Stimulated activated CD4-positive, alpha-beta T cell treated with anti-CD3 and anti-CD28 coated beads, Interleukin-2, amount 100 ng/mL, for 48 hours (primary cell): Measurements from ENCODE around the gene RPS21.

Experiments used
- DNase-seq, 2 donors: peaks; one replicate each; pipeline ENCODE4 v3.0.0-alpha.2; 2020

RPS21 gene

GRCh38 chr20:62386383-62387218, at the start of gene RPS21:
Gene RPS21, plus strand, starts transcription at chr20:62387103. Its CDS starts 236 bp downstream, at chr20:62387339.
- peak; percentile 88 to 89 for DNase-seq

DNA sequence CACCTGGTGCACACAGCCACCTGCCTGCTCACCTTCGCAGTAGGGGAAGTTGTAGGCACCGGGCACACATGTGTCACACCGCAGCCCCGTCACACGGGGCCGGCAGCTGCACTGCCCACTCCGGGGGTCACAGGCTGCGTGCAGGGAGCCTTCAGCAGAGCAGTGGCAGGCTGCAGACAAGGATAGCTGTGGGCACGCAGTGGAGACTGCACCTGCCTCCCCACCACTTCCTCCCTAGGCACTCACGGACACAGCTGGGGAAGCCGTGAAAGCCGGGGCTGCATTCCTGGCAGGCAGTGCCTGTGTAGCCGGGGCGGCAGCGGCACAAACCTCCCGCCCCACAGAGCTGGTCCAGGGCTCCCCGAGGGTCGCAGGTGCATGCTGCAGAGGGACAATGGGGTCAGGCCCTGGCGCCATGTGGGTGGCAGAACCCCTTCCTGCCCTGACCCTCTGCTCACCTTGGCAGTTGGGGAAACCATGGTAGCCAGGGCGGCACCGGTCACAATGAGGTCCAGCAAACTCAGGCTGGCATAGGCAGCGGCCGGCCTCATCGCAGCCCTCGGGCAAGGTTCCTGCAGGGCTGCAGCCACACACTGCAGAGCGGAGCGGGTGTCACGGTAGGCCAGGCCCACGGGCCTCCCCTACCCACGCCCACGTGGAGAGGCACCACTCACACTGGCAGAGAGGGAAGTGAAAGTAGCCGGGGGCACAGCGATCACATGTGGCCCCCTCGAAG, 49.2 kb upstream of the RPS21 start:
- no peak for DNase-seq

DNA sequence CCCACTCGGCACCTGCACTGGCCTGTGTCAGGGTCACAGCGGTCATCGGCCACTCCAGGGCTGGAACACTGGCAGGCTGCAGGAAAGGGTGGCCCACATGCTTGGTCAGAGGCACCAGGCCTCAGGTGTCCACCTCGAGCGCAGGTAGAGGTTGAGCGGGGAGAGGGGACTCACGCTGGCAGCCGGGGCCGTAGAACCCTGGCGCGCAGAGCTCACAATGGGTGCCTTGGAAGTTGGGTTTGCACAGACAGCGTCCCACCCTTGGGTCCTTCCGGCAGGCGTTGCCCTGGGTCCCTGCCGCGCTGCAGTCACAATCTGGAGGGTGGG, 48.6 kb upstream of the RPS21 start:
- no peak for DNase-seq

DNA sequence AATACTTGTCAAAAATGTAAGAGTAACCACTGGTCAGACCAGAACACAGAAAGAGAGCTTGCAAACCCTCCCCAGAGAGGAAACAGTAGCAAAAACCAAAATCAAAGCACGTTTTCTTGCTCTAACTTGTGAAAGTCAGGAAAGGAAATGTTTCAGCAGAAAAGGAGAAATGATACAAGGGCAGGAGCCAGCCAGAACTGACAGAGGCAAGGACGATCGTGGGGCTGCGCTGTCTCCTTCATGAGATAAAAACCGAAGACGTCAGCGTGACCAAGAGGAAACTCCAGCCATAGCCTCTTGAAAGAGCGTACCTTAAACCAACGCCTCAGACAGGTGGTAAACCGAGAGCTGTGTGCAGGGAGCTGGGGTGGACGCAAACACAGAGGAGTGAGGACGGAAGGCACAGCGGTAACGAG, 47.2 kb upstream of the RPS21 start:
- DNase-seq = no peak

DNA sequence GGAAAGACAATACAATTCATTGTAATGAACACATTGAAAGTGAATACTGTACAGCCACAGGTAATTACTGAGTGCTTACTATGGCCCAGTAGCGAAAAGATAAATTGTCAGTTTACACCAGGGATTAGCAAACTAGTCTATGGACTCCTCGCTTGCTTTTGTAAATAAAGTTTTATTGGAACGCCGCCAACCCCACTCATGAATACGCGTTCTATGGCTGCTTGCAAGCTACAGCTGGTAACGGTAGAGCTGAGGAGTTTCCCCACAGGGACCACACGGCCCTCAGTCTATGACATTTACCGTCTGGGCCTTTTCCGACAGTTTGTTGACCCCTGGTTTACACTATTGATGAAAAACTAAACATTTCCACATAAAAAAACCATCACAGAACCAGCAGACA, 44.0 kb upstream of the RPS21 start:
- no peak for DNase-seq

DNA sequence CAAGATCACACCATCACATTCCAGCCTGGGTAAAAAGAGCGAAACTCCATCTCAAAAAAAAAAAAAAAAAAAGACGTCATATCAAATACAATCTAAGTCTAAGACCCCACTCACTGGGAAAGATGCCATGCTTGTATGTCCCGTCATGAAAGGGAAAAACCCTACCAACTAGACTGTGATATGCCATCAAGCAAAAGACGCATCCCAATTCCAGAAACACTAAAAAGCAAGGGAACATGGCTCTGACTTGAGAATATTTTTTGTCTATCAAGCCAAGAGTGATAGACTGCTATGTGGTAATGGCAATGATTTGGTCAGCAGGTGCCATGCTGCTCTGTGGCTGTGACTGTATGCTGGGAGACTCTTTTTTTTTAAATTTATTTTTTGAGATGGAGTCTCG, 42.8 kb upstream of the RPS21 start:
- no peak for DNase-seq

DNA sequence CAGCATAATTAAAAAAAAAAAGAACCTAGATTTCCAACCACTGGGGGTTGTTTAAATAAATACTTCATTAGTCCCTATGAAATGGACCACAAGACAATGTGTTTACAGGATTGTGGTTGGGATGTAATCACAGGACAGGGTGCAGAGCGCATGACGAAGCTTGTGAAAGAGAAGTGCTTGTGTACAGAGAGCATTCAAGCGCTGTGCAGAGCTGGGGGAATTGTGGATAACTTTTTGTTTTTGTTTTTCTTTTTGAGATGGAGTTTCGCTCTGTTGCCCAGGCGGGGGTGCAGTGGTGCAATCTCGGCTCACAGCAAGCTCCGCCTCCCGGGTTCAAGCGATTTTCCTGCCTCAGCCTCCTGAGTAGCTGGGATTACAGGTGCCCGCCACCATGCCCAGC, 42.1 kb upstream of the RPS21 start:
- no peak for DNase-seq

GRCh38 chr20:62345681-62346370, 41.1 kb upstream of the RPS21 start:
- no peak for DNase-seq

GRCh38 chr20:62346398-62347150, 40.3 kb upstream of the RPS21 start:
- DNase-seq = no peak

GRCh38 chr20:62347151-62347404, 39.8 kb upstream of the RPS21 start:
- DNase-seq = no peak

DNA sequence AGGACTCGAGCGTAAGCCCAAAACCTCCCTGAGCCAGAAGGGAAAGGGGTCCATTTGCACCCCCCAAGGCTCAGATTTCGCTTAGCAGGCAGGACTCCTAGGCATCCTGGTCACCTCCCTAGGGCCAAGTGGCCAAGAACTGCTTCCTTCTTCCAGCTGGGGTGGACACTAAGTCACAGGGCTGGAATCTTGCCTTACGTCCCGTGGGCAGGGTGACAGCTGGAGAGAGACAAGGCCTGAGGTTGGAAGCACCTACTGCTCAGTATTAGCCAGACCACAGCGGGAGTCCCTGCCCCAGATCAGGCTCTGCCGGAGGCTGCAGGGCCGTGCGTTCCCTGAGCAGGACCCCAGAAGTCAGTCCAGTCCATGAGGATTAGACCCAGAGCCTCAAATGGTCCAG, 39.5 kb upstream of the RPS21 start:
- no peak for DNase-seq

GRCh38 chr20:62348604-62349003, 38.3 kb upstream of the RPS21 start:
- no peak for DNase-seq

- DNase-seq = no peak
These were observed 37.3 kb upstream of the RPS21 start for GRCh38 chr20:62349556-62350097.

- no peak for DNase-seq
These were observed 36.7 kb upstream of the RPS21 start for GRCh38 chr20:62350098-62350628.

- no peak for DNase-seq
These were observed 36.1 kb upstream of the RPS21 start for GRCh38 chr20:62350629-62351422.

GRCh38 chr20:62351469-62352401, 35.2 kb upstream of the RPS21 start:
- no peak for DNase-seq

DNA sequence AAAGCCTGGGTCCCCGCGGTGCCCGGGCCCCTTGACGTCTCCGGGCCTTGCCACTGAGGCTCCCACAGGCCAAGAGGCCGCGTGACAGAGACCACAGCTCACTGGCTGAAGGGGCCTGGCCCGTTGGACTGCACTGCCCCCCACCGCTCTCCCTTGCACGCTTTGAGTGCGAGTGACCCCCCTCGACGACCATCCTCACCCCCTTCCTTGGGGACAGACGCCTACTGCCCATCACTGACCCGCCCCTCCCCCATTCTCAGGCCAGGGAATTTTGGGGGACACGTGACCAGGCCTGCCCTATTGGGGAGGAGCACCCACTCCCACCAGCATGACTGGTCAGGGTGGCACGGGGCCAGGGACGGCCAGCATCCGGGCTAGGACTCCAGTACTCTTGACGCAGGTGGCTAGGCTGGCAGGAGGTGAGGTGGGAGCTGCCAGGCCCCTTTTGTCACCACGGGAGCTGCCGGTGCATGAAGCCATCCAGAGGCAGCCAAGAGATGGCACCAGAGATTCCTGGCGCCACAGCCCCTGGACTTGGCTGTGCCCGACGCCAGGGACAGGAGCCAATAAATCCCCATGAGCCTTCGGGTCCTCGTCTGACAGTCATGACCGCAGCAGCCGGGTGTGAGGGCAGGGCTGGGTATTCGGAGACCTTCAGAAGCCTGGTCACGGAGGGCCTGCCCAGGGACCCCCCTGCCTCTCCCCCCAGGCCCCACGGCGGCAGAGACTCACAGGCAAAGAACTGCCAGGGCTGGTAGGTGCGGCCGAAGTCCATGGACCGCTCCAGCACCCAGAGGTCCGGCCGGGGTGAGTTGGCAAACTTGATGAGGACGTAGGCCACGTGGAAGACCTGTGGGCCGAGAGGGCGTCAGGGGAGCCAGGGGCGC, 34.3 kb upstream of the RPS21 start:
- no peak for DNase-seq

DNA sequence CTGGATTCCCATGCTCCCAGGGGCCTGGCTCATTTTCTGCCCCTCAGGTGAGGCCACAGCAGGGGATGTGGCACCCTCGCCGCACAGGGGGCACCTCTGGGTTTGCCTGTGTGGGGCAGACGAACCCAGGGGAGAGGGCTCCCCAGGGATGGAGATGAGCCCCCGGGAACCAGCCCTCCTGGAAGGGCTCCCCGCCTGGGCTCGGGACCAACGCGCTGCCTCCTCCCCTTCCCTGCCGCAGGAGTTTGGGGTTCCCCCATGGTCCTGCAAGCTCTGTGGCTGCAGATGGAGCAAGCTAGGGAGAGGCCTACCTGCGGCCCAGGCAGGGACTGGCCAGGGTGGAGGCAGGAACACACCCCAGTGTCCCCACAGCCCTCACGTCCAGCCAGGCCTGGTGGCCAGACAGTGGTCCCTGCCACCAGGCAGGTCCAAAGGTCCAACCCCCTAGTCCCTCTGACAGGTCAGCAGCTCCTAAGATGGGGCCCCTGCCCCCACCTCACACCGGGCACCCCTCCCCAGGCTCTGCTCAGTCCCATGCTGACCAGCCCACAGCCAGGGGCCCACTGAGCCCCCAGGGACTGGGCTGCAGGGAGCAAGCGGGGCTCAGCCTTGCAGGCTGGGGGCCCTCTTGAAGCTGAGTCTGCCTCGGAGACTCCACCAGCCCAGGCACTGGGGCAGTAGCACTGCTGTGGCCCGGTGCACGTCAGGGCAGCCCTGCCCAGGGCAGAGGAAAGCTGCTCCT, 33.4 kb upstream of the RPS21 start:
- DNase-seq = no peak
